ENCODE results near the gene C16orf54. TPM values are rescaled to one million over a fixed set of nuclear protein-coding genes. Genes with fewer than 3 reads are reported as not detected.

The C16orf54 gene
- total and polyA plus RNA-seq, 9 of the 15 experiments (the other 6 are each of a cell fraction or from before 2014, with no cell fraction given): 0.09 TPM; not detected in 8

- in situ Hi-C loops (cut with MboI): no loop called here
- intact Hi-C loops (cut with micrococcal nuclease): loop anchor here (5.0 to 10.0 kb wide), 3 partner anchors 83 to 320 kb away; partner anchors contain the start of genes C16orf92 and PAGR1
- ATAC-seq (no peak), DNase-seq (ENCODE audit: extremely low read depth in 1 of 4, low spot score in 3 of 4) (no peak), FAIRE-seq (no peak)
- no peaks in the 10 kb centered on the region for H3K79me2 ChIP-seq (ENCODE audit: control insufficient read depth, insufficient read depth, low read length)
- H3K4me1 ChIP-seq (replicated peaks in 1 of 2; ENCODE audit: control insufficient read depth in 2 of 2, insufficient read depth in 2 of 2, low read length in 2 of 2): peaks cover 18 to 24% of the 10 kb centered on the region in 2 experiments
- H2AFZ ChIP-seq (ENCODE audit: low read depth, low read length): peak overlapping the region; percentile 51; the same call in 1 of the 2 replicates
- POLR2A ChIA-PET: interaction anchor here (0.5 to 1.2 kb wide), 2 partner anchors 145 to 305 kb away, joined by 3 read pairs; no protein-coding TSS in a partner anchor
- H3K4me3 ChIP-seq: no peak overlapping the region
- no peaks in the 10 kb centered on the region for H4K20me1 ChIP-seq (replicated peaks; ENCODE audit: control insufficient read depth, insufficient read depth, low read length)
- H3K4me2 ChIP-seq (ENCODE audit: insufficient read depth, low read length): no peak overlapping the region
- H3K9ac ChIP-seq (ENCODE audit: insufficient read depth in 1 of 2, low read depth in 2 of 2, low read length in 2 of 2): no peak overlapping the region
- peaks cover 5% of the 10 kb centered on the region; the same call in 1 of the 3 replicates for H3K36me3 ChIP-seq (ENCODE audit: control insufficient read depth, insufficient read depth, low read length)
- no TSS peak for BruUV-seq (replicated peaks)
- CTCF ChIA-PET (ENCODE audit: low intra/inter-chr PET ratio): interaction anchor here (0.5 kb wide), 1 partner anchor 20 kb away, joined by 3 read pairs; no protein-coding TSS in a partner anchor
- no peaks in the 10 kb centered on the region for H3K9me1 ChIP-seq (ENCODE audit: control insufficient read depth, insufficient read depth, low read length)
- 49% methylated on average over 13 of the region's 13 CpGs for WGBS (ENCODE audit: insufficient coverage, low coverage, missing lambda C conversion rate)
- no peaks in the 10 kb centered on the region for H3K27me3 ChIP-seq (ENCODE audit: control insufficient read depth in 2 of 2, insufficient read depth in 2 of 2, low read length in 2 of 2)
- no peaks in the 10 kb centered on the region for H3K9me3 ChIP-seq (replicated peaks; ENCODE audit: control insufficient read depth, insufficient read depth, low read depth, low read length)
- H3K27ac ChIP-seq (ENCODE audit: extremely low read depth, low read depth, low read length): no peak overlapping the region
- no peak for TF ChIP-seq SIRT6 (IDR thresholded peaks at IDR 0.05; ENCODE audit: low read depth, low read length)
- no peak for TF ChIP-seq REST (IDR thresholded peaks at IDR 0.05; ENCODE audit: borderline replicate concordance)
- no peak for TF ChIP-seq REST (CRISPR knock-in tag; IDR thresholded peaks at IDR 0.05; ENCODE audit: low read depth)
- TF ChIP-seq SP1 (CRISPR knock-in tag; IDR thresholded peaks at IDR 0.05): no peak
- no peak for TF ChIP-seq NCOA4 (IDR thresholded peaks at IDR 0.05; ENCODE audit: partially characterized antibody)
- no peak for TF ChIP-seq MBD2 (IDR thresholded peaks at IDR 0.05; ENCODE audit: borderline replicate concordance, low read depth)
- no peak for TF ChIP-seq KDM5B (IDR thresholded peaks at IDR 0.05; ENCODE audit: insufficient replicate concordance, low read depth, low read length)
- peak; percentile 8; the same call in 1 of the 2 replicates for TF ChIP-seq ZNF316 (IDR thresholded peaks at IDR 0.05)
- no peak for TF ChIP-seq CHD1 (IDR thresholded peaks at IDR 0.05; ENCODE audit: low read length)
- TF ChIP-seq HNRNPLL (IDR thresholded peaks at IDR 0.05; ENCODE audit: low read depth, low read length, poor library complexity, severe bottlenecking): no peak
- no peak for TF ChIP-seq PTTG1 (tag; IDR thresholded peaks at IDR 0.05; ENCODE audit: low read depth)
- TF ChIP-seq ZZZ3 (IDR thresholded peaks at IDR 0.05): no peak
- TF ChIP-seq ETV1 (tag; conservative IDR thresholded peaks at IDR 0.05; ENCODE audit: low read depth): 0 out of 2 replicates have a peak, but pooled peaks have one; percentile 27
- TF ChIP-seq ZNF282 (CRISPR knock-in tag; IDR thresholded peaks at IDR 0.05): no peak
- TF ChIP-seq THAP7 (CRISPR knock-in tag; IDR thresholded peaks at IDR 0.05): no peak
Measured at GRCh38 chr16:29702269-29702668, 43.5 kb downstream of the C16orf54 start.
